DMS114 treated with DMSO at 0.1 percent for 48 hours (cell line): ENCODE results near the gene ZCCHC24.

Source experiments
- DNase-seq: peaks from one replicate; lab custom pipeline; 2025; ENCODE audit not compliant: unreplicated experiment; lab: John Stamatoyannopoulos, UW

ZCCHC24 gene

DNA sequence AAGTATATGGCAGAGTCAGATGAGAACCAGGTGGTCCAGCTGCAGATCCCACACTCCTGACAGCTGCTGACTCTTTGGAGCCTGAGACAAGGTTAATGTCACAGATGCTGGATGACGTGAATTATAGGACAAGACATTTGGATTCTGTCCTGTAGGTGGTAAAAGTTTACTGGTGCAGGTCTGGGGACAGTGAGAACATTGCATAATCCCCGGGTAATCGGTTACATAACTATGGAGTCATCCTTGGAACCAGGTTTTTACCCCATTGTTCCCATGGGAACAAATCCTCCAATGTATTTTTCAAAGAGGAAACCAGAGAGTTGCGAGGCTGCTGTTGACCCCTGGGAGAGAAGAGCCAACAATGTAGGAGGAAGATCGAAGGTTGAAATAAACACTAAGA lies 27.5 kb upstream of the ZCCHC24 start:
- DNase-seq, result no peak

DNA sequence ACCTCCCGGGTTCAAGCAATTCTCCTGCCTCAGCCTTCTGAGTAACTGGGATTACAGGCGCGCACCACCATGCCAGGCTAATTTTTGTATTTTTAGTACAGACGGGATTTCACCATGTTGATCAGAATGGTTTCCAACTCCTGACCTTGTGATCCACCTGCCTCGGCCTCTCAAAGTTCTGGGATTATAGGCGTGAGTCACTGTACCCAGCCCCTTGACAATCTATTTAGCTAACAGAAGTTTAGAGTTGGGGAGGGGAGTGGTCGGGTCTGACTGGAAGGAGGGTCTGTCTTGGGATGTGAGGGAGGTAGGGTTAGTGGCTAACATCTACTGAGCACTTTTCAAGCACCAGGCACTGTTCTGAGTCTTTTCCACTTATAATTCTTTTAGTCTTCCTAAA lies 27.0 kb upstream of the ZCCHC24 start:
- no peak for DNase-seq

- DNase-seq, result no peak
Observed at GRCh38 chr10:79471776-79472175, 26.4 kb upstream of the ZCCHC24 start.

GRCh38 chr10:79470096-79470495 lies 24.7 kb upstream of the ZCCHC24 start:
- DNase-seq, result no peak

DNA sequence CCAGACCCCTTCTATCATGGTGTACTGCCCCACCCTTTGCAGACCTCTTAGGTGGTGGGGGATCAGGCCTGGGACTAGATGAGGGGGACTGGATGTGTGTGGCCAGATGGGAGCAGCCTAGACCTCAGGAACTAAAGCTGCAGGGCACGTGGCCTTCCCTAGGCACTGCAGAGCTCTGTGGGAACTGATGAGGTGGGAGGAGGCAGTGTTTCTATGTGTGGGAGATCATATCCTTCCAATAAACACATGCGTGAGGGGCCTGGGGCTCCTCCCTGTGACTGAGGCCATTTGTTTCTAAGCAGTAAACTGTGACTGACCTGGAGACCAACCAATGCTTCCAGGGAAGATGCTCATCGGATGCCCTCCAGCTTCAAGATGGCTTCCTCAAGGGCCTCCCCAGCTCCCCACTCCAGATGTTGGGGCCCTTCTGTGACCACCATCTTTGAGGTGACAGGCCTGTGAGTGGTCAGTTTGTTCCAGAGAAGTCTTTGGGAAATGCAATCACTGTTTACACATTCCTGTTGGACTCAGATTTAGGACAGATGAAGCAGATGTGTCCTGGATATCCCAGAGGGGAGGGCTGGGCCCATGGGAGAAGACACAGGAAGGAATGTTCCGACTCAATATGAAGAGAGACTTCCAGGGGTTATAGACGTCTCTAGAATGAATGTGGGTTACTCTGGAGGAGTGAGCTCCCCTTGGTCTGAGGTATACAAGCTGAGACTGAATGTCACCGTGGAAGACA lies 23.6 kb upstream of the ZCCHC24 start:
- DNase-seq, result no peak

GRCh38 chr10:79468015-79468560 lies 22.7 kb upstream of the ZCCHC24 start:
- DNase-seq, result no peak

DNA sequence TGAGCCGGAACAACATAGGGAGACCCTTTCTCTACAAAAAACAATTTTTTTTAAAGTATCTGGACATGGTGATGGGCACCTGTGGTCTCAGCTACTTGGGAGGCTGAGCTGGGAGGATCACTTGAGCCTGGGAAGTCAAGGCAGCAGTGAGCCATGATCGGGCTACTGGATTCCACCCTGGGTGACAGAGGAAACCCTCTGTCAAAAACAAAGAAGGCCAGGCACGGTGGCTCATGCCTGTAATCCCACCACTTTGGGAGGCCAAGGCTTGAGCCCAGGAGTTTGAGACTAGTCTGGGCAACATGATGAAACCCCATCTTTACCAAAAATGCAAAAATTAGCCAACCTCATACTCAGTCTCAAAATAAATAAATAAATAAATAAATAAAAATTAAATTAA lies 19.9 kb upstream of the ZCCHC24 start:
- no peak for DNase-seq

DNA sequence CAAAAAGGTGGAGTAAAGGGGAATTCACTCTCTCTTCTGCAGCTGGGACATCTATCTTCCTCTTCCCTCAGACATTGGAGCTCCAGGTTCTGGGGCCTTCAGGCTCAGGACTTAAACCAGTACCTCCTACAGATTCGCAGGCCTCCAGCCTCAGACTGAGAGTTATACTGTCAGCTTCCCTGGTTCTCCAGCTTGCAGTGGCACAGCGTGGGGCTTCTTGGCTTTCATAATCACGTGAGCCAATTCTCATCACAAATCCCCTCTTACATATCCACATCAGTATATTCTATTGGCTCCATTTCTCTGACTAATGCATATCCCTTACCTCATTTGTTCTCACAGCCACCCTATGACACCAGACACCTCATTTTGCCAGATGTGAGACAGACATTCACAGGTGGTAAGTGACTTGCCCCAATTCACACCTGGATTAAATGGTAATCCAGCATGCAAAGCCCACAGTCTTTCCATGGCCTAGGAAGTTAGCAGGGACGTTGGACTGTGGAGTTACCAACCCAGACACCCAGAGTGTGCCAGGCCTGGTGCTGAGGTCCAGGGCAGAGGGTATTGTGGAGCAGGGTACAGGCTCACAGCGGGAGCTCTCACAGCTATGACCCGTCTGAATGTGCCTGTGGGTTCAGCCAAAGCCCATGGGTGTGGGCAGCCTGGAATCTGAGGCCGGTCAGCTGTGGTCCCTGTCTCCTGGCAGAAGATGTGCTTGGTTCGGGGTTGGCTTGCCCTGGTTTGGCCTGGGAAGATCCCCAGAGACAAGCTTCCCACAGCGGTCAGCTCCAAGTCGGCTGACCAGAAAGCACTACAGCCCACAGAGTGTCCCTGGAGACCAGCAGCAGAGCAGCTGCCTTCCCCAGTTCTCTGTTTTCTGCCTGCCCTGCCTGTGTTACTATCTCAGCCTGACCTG lies 18.4 kb upstream of the ZCCHC24 start:
- DNase-seq, result no peak

DNA sequence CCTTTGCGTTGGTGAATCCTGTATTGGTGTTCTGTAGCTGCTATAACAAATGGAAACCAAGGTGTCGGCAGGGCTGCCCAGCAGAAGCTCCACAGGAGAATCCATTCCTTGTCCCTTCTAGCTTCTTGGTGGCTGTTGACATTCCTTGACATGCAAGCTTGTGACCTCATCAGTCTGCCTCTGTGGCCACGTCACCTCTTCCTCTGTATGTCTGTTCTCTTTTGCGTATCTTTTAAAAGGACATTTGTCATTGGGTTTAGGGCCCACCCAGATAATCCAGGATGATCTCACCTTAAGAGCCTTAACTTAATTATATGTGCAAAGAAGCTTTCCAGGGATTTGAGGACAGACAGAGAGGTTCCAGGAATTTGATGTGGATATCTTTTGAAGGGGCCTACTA lies 15.3 kb upstream of the ZCCHC24 start:
- DNase-seq, result no peak

DNA sequence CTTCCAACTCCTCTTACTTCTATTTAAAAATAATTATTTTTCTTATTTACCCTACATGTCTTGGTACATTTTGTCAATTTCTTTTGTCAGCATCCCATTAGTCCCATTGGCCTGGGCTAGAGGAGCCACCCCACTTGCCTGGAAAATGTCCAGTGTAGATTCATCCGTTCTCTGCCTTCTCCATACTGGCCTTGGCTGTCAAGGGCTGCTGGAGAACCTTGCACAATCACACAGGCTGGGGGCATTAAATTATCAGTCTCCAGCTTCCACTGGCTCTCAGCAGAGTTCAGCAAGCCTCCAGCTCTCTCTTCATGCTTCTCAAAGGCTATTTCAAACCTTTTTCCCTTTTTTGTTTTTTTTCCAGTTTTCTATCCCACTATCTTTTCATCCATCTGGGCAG lies 13.8 kb upstream of the ZCCHC24 start:
- no peak for DNase-seq

DNA sequence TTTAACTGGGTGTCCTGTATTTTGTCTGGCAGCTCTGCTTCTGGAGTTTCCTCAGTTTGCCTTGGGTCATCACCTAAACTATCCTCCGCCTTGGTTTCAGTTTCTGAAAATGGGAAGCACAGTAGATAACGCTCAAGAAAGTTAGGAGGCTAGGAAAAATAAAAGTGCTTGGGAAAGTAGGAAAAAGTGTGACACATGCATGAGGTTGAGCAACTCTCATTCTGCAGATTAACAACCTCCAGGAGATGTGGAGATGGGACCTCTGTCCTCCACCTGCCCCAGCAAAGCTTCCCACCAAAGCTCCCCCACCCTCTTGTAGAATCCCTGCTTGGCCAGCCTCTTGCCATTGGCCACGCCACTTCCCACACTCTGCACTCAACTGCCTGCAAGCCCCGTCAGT lies 13.1 kb upstream of the ZCCHC24 start:
- no peak for DNase-seq

GRCh38 chr10:79457256-79457785 lies 11.9 kb upstream of the ZCCHC24 start:
- no peak for DNase-seq

DNA sequence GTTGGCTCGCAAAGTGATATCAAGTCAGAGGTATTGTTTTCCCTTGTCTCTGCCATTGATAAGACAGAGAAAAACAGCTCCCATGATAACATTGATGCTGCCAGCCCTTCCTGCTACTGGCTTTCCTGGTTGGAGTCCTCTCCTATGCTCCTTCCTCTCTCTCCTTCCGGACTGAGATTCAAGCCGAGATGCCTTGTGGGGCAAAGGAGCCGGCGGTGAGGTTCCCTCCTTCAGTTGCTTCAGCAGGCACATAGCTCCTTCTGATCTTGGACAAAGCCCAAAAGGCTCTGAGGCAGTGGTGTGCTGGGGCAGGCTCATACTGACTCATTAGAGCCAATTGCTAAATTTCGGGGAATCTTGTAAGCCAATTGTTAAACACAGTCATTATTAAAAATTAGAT lies 8.8 kb upstream of the ZCCHC24 start:
- no peak for DNase-seq

DNA sequence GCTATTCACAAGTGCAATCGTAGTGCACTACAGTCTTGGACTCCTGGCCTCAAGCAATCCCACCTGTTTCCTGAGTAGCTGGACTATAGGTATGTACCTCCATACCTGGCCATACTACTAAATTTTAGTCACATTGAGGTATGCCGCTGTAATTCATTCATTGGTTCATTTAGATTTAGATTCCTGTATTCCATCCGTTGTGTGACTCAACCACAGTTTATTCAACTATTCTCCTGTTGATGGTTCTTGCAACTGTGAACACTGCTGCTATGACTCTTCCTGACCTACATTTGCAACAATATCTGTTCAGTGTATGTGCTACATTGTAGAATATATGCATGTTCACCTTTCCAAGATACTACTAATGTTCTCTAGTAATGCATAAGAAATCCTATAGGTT lies 8.0 kb upstream of the ZCCHC24 start:
- no peak for DNase-seq

- DNase-seq, result no peak
Observed at GRCh38 chr10:79452174-79452611, 6.8 kb upstream of the ZCCHC24 start.

GRCh38 chr10:79451046-79451699 lies 5.7 kb upstream of the ZCCHC24 start:
- DNase-seq, result no peak

DNA sequence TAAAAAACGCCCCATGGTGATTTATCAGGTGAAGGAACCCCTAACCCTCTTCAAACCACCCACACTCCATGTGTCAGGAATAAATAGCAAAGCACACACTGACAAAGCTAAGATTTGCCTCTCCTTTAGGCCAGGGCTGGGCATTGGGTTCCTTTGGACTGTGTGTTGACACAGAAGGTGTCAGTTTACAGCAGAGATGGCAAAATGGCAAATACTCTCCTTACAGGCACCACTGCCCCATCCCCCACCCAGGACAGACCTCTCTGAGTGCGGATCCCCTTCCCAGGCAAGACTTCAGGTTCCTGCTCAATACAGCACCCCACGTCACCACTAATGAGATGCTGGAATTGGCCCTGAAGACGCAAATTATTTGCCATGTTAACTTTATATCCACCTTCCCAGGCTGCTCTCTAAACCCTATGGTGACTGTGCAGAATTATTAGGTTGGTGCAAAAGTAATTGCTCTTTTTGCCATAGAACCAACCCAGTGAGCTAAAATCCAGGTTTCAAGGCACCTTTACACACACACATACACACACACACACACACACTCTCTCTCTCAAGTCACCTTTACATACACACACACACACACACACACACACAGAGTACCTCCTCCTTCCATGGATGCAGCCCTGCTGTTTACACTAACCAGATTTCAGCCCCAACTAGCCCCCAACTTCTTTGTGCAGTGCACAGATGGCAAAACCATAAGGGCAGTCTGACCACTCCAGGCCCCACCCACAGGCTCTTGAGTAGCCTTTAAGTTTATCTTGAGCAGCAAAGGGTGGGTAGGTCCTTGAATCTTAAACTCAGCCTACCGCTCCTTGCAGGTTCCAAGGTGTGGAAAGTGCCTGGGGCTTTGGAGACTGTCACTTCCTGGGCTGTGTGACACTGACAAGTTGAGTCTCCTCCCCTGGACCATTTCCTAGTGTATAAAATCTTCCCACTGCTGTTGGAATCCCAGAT lies 4.0 kb upstream of the ZCCHC24 start:
- no peak for DNase-seq

DNA sequence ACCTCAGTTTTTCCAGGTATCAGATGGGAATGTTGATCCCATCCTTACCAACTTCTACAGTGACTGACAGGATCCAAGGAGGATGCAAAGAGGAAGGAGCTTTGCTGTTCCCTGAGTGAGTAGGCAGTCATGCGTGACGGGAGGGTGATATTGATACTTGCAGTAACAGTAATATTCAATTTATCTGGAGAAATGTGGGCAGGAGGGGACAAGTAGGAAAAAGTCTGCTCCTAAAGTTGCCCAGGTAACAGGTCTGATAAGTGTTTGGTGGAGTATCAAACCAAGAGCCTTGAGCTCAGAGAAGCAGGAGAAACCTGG lies 3.3 kb upstream of the ZCCHC24 start:
- no peak for DNase-seq

DNA sequence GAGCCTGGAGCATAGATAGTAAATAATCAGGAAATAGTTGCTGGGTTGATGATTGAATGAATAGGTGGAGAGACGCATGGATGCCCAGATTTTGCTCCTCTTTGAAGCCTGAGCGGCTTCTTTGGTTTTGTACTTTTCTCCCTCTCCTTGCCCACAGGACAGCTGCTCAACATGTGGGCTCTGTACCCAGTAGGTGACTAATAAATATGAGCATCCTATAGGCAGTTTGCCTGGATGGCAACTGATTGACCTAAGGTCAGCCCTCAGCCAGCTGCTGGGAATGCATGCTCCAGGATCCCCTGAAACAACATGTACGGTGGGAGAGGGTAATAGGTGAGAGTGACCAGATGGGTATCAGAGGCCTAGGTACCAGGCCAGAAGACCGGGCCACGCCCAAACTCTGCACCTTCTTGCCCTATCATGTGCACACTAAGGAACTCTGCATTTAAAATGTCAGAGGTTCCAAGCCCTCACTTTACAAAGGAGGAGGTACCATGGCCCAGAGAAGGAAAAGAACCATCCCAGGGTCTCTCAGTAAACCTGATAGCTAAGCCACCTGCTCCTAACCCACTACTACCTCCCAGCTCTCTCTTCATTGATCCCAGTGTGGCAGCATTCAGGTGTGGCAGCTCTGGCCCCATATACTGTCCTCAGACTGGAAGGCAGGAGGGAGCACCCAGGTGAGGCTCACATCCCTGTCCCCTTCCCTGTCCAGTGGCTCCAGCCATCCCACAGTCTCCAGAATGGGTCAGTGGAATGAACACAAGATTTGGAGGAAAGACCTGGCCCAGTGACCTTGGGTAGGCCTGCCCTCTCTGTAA lies 2.7 kb upstream of the ZCCHC24 start:
- DNase-seq, result no peak
